Measurements from ENCODE around the gene PHAX.

- TF ChIP-seq, protein P1, sequence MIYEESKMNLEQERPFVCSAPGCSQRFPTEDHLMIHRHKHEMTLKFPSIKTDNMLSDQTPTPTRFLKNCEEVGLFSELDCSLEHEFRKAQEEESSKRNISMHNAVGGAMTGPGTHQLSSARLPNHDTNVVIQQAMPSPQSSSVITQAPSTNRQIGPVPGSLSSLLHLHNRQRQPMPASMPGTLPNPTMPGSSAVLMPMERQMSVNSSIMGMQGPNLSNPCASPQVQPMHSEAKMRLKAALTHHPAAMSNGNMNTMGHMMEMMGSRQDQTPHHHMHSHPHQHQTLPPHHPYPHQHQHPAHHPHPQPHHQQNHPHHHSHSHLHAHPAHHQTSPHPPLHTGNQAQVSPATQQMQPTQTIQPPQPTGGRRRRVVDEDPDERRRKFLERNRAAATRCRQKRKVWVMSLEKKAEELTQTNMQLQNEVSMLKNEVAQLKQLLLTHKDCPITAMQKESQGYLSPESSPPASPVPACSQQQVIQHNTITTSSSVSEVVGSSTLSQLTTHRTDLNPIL (CRISPR knock-in tag; IDR thresholded peaks at IDR 0.05; ENCODE audit: low read depth): no peak
- TF ChIP-seq BACH2 (CRISPR knock-in tag; IDR thresholded peaks at IDR 0.05; ENCODE audit: borderline replicate concordance) (no peak), PPARA (CRISPR knock-in tag; IDR thresholded peaks at IDR 0.05; ENCODE audit: borderline replicate concordance) (no peak), TCF4 (CRISPR knock-in tag; IDR thresholded peaks at IDR 0.05; ENCODE audit: borderline replicate concordance) (no peak), ZFP30 (CRISPR knock-in tag; IDR thresholded peaks at IDR 0.05) (no peak)
- TF ChIP-seq, protein P2, sequence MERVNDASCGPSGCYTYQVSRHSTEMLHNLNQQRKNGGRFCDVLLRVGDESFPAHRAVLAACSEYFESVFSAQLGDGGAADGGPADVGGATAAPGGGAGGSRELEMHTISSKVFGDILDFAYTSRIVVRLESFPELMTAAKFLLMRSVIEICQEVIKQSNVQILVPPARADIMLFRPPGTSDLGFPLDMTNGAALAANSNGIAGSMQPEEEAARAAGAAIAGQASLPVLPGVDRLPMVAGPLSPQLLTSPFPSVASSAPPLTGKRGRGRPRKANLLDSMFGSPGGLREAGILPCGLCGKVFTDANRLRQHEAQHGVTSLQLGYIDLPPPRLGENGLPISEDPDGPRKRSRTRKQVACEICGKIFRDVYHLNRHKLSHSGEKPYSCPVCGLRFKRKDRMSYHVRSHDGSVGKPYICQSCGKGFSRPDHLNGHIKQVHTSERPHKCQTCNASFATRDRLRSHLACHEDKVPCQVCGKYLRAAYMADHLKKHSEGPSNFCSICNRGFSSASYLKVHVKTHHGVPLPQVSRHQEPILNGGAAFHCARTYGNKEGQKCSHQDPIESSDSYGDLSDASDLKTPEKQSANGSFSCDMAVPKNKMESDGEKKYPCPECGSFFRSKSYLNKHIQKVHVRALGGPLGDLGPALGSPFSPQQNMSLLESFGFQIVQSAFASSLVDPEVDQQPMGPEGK (CRISPR knock-in tag; IDR thresholded peaks at IDR 0.05; ENCODE audit: borderline replicate concordance): no peak
Measured at GRCh38 chr5:126656401-126657007, 55.8 kb downstream of the PHAX start.
